Stimulated activated naive CD4-positive, alpha-beta T cell treated with Interleukin-2 at 50 U/mL for 16 hours (primary cell): ENCODE measurements around the gene RAG2.

Experiments
- DNase-seq: peaks from one replicate; lab custom pipeline; 2025; lab: John Stamatoyannopoulos, UW

RAG2 gene

DNA sequence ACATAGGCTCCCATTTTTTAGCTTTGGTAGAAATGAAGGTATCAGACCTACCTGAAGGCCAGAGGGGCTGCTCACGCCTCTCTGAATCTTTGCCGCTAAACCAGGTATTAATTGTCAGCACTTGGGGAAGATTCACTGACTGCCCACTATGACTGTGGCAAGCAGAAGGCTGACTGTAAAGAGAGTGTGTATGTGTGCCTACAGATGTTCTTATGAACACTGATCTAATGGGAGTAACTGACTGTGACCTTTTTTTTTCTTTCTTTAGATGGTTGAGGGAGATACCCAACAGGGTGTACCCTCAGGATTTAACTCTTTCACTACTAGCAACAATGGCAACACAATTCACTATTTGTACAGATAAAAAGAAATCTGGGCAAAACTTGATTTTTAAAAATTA is at the start of gene RAG2:
RAG2 (minus strand) TSS at position 186 of the 400 bp plus-strand sequence. CDS start 4,068 bp downstream, outside the sequence.
- DNase-seq: no peak

DNA sequence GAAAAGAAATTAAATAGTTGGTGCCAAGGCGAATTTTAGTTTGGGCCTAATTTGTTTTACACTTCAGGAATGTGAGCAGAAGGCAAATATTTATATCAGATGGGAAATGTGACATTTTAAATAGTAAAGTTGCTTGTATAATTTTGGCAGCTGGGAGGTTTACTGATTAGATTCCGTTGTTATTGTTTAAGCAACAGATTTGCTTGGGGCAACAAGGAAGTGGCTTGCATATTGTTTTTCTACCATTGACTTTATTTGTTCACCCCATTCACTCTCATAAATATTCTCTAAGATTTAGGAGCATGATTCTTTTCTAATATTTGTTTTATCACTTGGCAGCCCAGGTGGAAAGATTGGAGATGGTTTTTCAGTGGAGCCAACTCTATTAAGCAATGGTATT is 40.5 kb upstream of the RAG2 start:
- no peak for DNase-seq

- no peak for DNase-seq
These were observed 37.2 kb upstream of the RAG2 start for GRCh38 chr11:36635066-36635862.

DNA sequence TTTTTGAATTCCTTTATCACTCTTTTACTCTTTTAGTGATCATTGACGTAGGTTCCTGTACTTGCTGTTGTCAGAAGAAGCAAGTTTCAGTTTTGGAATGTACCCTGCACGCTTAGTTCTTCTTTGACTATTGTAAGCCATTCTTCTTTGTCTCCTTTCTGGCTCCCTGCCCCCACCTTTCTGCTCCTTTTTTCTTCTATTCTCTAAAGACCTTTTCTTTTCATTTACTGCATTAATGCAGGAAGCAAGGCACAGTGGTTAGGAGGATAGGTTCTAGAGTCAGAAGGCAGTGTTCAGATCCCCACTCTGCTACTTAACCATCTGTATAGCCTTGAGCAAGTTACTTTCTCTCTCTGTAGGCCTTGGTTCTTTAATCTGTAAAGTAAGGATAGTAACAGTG is 33.7 kb upstream of the RAG2 start:
- no peak for DNase-seq

- no peak for DNase-seq
These were observed 30.8 kb upstream of the RAG2 start for GRCh38 chr11:36628765-36629244.

DNA sequence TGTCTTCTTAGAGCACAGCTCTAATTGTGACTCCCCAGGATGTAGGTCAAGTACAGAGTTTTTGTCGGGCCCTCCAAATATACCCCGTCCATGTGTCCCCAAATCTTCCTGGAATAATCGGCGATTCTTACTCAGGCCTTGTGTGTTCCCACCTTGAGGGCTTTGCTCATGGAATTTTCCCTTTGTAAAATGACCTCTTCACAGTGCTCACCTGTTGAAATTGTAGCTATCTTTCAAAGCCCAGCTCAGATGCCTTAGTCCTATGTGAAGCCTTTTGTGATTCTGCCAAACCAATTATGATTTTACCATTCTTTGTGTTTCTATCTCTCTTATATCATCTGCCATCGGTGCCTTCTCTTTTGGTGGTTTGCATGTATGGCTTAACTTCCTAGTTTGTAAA is 30.1 kb upstream of the RAG2 start:
- DNase-seq: no peak

- DNase-seq: no peak
These were observed 29.4 kb upstream of the RAG2 start for GRCh38 chr11:36627471-36627870.

DNA sequence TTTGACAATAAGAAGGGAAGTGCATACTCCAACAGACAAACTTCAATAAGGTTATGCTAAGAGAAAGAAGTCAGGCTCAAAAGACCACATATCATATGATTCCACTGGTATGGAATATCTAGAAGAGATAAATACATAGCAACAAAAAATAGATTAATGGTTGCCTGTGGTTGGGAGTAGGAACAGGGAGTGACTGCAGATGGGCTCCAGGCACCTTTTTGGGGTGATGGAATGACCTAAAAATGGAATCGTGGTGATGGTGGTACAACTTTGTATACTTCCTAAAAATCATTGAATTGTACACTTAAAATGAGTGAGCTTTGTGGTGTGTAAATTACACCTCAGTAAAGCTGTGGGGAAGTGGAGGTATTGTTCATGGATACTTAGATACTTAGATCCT is 29.0 kb upstream of the RAG2 start:
- no peak for DNase-seq

DNA sequence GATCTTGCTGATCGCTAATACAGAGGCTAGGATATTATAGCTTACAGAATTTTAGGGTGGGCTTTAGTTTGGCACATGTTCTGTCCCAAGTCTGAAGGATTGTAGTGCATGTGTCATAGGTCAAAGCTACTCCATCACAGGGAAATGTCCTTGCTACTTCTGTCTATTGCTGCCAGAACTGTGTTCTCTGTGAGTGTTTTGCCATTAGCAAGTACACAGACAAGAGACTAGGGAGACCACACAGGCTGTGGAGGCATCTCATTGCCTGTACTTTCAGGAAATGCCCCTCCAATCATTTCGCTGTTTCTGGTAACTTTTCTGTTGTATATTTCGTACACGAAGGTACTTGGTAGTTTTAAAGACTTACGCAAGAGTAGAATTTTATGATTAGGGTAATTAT is 25.5 kb upstream of the RAG2 start:
- DNase-seq: no peak

- DNase-seq: no peak
These were observed 24.5 kb upstream of the RAG2 start for GRCh38 chr11:36622431-36623136.

DNA sequence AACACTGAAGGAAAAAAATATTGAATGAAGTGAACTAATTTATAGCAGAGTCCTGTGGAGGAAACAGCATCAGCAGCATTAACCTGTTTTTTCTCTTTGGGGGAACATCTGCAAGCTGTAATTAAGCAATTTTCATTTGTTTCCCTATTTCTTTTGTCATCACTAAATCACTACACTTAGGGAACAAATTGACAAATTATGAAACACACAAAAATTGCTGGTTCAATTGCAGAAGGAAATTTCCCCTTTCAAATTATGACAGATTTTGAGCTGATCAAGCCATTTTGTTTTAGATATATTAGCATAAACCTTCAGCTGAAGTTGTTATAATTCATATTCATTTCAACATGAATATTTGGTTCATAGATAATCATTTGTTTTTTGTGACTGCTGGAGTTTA is 22.2 kb upstream of the RAG2 start:
- no peak for DNase-seq

GRCh38 chr11:36619502-36619901 is 21.5 kb upstream of the RAG2 start:
- no peak for DNase-seq

- no peak for DNase-seq
These were observed 20.5 kb upstream of the RAG2 start for GRCh38 chr11:36618363-36619047.

DNA sequence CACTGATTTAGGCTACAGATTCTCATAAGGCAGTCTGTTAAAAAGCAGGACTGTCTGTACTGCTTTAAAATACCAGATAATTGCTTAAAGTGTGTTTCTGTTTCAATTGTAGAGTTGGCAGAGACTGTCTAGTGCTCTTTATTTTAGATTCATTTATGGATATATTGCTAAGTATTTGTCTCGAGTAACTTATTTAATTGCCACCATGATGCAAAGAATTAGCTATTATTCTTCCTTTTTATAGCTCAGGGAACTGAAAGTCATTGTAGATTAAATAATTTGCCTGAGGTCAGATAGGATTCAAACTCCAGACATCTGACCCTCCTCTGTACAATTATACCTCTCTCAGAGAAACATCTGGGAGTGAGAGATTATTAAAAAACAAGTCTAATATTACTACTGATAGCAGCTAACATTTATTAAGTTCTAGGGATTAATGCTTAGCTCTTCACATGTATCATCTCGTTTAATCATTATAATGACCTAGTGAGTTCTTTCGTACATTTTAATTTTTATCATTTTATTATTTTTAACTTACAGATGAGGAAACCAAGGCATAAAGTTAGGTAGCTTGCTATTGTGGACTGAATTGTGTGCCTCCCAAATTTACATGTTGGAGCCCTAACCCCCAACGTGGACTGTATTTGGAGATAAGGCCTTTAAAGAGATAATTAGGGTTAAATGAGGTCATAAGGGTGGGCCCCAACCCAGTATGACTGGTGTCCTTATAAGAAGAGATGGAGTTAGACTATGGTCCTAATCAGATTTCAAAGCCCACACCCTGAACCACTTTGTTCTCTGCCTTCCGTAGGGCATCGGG is 19.7 kb upstream of the RAG2 start:
- no peak for DNase-seq

DNA sequence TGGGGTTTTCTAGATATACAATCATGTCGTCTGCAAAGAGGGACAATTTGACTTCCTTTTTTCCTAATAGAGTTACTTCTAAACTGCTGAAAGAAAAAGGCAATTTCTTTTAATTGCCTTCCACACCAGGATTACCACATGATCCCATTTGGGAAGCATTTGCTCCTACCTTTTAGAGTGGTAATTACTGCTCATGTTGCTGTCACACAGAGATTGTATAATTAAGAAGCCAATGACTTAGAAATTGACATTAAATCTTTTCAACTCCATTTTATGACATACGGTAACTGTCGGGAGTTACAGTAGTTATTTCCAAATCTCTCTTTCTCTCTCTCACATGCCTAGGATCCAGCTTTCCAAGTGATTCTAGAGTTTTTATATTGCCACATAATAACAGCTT is 17.8 kb upstream of the RAG2 start:
- DNase-seq: no peak

DNA sequence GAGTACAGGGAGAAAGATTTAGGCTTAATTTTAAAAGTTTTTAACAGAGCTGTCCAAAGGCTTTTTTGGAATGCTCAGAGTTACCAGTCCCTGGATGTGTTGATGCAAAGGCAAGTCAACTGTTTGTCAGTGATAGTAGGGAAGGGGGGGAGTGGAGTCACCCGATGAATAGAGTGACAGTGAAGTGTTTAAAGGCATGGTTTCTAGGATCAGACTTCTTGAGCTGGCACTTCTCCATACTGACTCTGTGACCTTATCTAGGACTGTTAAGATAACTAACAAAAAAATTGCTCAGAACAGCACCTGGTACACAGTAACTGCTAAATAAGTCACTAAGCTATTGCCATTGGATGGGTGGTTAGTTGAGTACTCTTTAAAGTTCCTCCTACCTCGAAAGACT is 11.3 kb upstream of the RAG2 start:
- no peak for DNase-seq

GRCh38 chr11:36608491-36609199 is 10.6 kb upstream of the RAG2 start:
- no peak for DNase-seq

DNA sequence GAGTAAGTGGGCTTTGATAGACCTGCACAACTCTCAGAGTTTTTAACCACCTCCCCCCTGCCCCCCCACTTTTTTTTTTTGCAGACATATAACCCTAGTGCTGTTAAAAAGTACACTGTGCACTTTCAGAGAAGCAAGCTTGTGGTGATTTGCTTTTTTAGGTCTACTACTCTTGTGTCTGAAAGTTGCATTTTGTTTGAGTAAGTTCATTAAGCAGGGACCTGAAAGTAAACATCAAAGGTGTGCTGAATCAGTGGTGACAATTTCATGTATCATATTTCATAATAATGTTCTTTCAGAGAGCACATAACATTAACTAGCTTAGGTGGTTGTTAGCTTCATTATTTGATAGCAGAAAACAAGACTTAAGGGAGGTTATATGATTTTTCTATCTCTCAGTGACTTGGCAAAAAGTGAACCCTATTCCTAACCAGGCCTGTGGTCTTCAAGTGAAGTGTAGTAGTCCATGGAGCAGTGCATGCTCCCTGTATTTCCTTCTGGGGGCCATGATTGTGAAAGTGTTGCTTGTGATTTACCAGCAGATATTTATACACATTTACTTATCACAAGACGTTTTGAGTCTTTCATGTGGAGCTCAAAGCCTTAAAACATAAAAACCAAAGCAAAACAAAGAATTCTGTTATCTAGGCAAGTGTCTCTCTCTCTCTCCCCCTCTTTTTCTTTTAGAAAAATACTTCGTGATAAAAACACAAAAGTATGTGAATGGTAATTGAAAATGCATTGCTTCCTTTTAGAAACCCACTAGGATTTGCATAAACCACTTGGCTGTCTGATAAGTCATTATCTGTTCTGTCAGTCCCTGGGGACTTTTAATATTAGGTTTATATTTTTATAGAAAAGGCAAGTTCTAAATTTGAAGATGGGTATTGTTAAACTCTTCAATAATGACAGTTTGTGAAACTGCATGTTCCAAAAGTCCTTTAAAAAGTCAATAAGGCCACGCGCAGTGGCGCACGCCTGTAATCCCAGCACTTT is 7.5 kb upstream of the RAG2 start:
- no peak for DNase-seq

GRCh38 chr11:36602135-36602534 is 4.1 kb upstream of the RAG2 start:
- no peak for DNase-seq

GRCh38 chr11:36601155-36601554 is 3.1 kb upstream of the RAG2 start:
- DNase-seq: no peak
